ENCODE data around the gene COBL. TPM values are rescaled to one million over a fixed set of nuclear protein-coding genes. Genes with fewer than 3 reads are reported as not detected.

The COBL gene
- total RNA-seq, 4 donors from 2014 or later: under 0.01 to 7.7 (median 2.6) TPM

DNA sequence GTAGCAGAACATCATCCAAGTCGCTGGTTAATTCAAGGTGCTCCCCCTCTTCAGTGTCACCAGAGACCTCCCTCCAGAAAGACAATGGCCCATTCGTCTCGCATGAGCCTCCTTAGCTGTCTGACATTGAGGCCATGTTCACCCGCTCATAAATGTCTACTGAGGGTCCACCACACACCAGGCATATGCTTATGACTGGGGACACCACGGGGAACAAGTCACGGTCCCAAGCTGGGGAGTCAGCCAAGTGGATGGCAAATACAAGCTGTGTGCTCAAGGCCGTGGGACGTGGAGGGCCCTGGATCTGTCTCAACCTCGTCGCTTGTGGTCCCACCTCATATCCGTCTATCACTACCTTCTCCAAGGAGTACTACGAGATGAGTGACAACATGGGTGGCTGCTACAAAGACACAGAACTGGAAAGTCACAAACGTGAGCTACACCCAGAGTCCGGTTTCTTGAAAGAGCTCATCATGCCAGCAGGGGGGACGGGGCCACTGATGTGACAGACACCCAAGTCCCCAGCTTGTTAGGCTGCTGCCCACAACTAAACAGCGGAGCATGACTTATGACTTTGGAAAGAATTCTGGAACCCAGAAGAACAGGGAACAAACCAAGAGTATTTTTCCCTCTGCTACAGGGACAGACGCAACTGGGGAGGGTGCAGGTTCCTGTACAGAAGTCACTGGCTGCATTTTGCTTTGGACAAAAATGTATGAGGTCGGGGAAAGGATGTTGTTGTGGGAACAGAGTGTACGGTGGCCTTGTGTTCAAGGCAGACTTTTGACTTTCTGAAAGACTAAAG is 189.6 kb downstream of the COBL start:
- Histone ChIP-seq H3K36me3 (no peaks in the 10 kb centered on the region), H3K4me1 (no peaks in the 10 kb centered on the region), H3K4me3 (no peak overlapping the region), H3K9me3 (no peaks in the 10 kb centered on the region), H3K27me3 (no peaks in the 10 kb centered on the region), H3K27ac (no peak overlapping the region)
- no peak for TF ChIP-seq POLR2A (IDR thresholded peaks at IDR 0.05)
- TF ChIP-seq, protein P1, sequence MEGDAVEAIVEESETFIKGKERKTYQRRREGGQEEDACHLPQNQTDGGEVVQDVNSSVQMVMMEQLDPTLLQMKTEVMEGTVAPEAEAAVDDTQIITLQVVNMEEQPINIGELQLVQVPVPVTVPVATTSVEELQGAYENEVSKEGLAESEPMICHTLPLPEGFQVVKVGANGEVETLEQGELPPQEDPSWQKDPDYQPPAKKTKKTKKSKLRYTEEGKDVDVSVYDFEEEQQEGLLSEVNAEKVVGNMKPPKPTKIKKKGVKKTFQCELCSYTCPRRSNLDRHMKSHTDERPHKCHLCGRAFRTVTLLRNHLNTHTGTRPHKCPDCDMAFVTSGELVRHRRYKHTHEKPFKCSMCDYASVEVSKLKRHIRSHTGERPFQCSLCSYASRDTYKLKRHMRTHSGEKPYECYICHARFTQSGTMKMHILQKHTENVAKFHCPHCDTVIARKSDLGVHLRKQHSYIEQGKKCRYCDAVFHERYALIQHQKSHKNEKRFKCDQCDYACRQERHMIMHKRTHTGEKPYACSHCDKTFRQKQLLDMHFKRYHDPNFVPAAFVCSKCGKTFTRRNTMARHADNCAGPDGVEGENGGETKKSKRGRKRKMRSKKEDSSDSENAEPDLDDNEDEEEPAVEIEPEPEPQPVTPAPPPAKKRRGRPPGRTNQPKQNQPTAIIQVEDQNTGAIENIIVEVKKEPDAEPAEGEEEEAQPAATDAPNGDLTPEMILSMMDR (IDR thresholded peaks at IDR 0.05): no peak
- no peak for DNase-seq
- intact Hi-C loops (cut with DNase I; ENCODE audit: low total_unique reads): no loop called here

DNA sequence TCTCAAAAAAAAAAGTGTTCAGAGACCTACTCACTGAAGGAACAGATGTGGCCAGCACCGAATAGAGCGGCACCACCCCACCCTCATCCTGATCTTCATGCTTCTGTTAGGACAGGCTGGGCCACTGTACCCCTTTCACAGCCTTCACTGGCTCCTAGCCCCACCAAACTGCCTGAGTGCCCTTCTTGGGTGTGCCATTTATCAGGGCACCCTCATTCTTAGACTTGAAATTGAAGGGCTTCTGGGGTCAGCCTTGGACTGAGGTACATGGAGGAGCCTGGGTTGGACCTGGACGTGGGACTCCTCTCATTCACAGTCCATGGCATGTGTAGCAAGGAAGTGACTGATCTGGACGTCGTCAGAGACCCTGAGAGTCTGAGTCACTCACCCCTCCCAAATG is 190.3 kb downstream of the COBL start:
- no peak overlapping the region for H3K4me3 ChIP-seq
- TF ChIP-seq, protein P1 (IDR thresholded peaks at IDR 0.05): no peak
- TF ChIP-seq POLR2A (IDR thresholded peaks at IDR 0.05): no peak
- no peaks in the 10 kb centered on the region for H3K36me3 ChIP-seq
- intact Hi-C loops (cut with DNase I; ENCODE audit: low total_unique reads): no loop called here
- no peaks in the 10 kb centered on the region for H3K4me1 ChIP-seq
- DNase-seq: no peak
- no peak overlapping the region for H3K27ac ChIP-seq
- H3K9me3 ChIP-seq: no peaks in the 10 kb centered on the region
- H3K27me3 ChIP-seq: no peaks in the 10 kb centered on the region

DNA sequence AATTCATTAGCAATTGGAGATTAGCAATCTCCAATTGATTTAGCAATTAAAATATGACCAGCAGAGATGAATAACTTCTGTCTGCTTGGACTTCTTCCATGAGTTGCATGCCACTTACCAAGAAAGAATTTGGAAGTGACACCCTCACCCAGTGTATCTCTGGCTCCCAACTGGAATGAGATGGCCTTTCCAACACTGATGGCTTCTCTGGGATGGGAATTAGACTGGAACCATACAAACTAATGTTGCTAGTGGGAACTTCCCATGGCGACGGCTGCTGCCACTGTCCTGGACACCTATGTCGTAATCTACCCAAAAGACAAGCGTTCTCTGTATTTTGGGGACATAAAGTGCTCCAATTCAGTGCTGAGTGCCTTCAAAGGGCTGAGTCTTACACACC is 192.3 kb downstream of the COBL start:
- no peaks in the 10 kb centered on the region for H3K27me3 ChIP-seq
- no peaks in the 10 kb centered on the region for H3K9me3 ChIP-seq
- no peak for DNase-seq
- no peaks in the 10 kb centered on the region for H3K4me1 ChIP-seq
- no peak overlapping the region for H3K4me3 ChIP-seq
- no peak overlapping the region for H3K27ac ChIP-seq
- no peaks in the 10 kb centered on the region for H3K36me3 ChIP-seq
- intact Hi-C loops (cut with DNase I; ENCODE audit: low total_unique reads): no loop called here
- TF ChIP-seq, protein P1 (IDR thresholded peaks at IDR 0.05): no peak

DNA sequence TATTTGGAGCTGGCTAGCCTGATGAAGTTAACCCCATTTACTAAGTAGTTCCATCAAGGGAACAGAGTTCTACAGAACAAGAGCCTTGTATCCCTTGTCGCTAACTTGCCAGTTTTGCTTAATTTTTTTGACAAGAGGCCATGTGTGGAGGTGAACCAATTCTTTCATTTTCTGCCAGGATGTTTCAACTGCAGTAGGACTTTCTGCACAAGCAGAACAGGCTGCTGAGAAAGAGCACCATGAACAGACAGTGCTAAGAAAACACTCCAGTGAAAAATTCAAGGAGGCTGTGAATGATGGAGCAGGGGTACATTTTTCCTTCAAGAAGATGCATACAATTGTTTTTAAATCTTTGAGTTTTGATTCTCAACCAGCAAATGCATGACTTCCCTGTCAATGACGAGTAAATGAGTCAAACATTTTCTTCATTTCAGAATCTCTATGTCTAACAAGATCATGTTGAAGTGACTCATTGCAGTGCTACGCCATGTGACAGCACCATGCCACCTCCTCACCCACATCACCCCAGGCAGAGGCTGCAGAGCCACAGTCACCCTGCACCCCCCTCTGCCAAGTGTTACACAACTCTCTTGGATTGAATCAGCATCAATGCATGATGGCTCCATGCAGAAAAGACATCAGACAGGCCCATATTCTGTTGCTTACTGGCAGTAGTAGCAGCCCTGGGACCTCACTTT is 193.1 kb downstream of the COBL start:
- H3K9me3 ChIP-seq: no peaks in the 10 kb centered on the region
- no peaks in the 10 kb centered on the region for H3K4me1 ChIP-seq
- H3K27me3 ChIP-seq: no peaks in the 10 kb centered on the region
- DNase-seq: no peak
- intact Hi-C loops (cut with DNase I; ENCODE audit: low total_unique reads): no loop called here
- H3K27ac ChIP-seq: no peak overlapping the region
- no peak overlapping the region for H3K4me3 ChIP-seq
- H3K36me3 ChIP-seq: no peaks in the 10 kb centered on the region
- no peak for TF ChIP-seq POLR2A (IDR thresholded peaks at IDR 0.05)
- TF ChIP-seq, protein P1 (IDR thresholded peaks at IDR 0.05): no peak

DNA sequence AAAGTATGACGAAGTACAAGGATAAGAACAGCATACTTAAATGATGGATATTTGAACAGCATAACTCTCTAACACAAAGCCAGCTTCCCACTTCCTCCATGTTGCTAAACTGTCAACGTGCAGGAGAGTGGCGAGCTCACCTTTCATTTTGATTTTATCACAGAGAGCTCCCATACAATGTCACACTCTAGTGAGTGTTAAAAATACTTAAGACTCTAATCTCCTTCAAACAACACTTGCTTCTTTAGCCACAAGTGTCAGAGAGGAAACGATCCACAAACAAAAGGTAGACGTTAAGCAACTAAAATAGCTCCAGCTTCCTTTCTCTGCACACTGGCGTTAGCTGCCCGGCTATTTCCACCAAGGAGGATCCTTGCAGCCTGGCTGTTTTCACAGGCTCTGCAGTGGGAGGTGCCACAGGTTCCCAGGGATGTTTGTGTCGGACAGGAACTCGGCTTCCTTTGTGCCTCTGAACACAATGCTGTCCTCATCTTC is 194.6 kb downstream of the COBL start:
- DNase-seq: peak in 1 of 2 donors; percentile 36
- Histone ChIP-seq H3K27me3 (no peaks in the 10 kb centered on the region), H3K4me1 (no peaks in the 10 kb centered on the region), H3K27ac (peak overlapping the region in 1 of 2 donors; percentile 13), H3K36me3 (no peaks in the 10 kb centered on the region), H3K4me3 (no peak overlapping the region), H3K9me3 (no peaks in the 10 kb centered on the region)
- TF ChIP-seq, protein P1 (IDR thresholded peaks at IDR 0.05): no peak
- TF ChIP-seq POLR2A (IDR thresholded peaks at IDR 0.05): no peak
- intact Hi-C loops (cut with DNase I; ENCODE audit: low total_unique reads): no loop called here

All from uterus (tissue), 4 donors.